Adrenal gland (tissue), 5 donors: ENCODE measurements around the gene DCBLD1.

Experiments
- POLR2A ChIP-seq, 2 donors: fragments of 450-650 bp; IDR thresholded peaks; one replicate each; pipeline ENCODE4 v1.6.1; 2017; ENCODE audit warnings: antibody characterized with exemption in 2 of 2, mild to moderate bottlenecking in 2 of 2, moderate library complexity in 1 of 2
- TF ChIP-seq, protein P1 (sequence below), 6 experiments: fragments of 450-650 bp in 4 of 6; fragments of 200-600 bp in 2 of 6; sonication (generic) in 1 of 6; IDR thresholded peaks; 1 replicate in 5 of 6; 2 replicates in 1 of 6; pipeline versions ENCODE4 v1.5.1 to v1.8.0; 2016 to 2021; ENCODE audit warnings: antibody characterized with exemption in 6 of 6, mild to moderate bottlenecking in 2 of 6, moderate library complexity in 1 of 6
- donor health status: DM: no; HTN: no; CAD: no.

DNA sequence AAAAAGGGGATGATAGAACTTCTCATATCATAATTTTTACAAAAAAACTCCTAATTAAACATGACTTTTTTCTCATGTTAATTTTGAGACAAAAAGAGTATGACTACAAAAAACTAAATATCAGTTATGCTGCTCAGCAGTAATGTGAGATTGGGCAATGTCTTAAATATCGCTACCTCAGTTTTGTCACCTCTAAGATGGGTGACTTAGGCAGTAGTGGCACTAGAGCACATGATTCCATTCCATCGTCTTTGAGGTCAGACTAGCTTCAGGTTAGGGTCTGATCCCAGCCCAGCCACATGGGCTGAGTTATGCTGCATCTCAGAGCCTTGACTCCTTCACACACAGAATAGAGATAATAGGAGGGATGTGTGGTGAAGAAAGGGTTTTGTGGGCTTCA lies 11.0 kb downstream of the DCBLD1 start:
- TF ChIP-seq, protein P1, sequence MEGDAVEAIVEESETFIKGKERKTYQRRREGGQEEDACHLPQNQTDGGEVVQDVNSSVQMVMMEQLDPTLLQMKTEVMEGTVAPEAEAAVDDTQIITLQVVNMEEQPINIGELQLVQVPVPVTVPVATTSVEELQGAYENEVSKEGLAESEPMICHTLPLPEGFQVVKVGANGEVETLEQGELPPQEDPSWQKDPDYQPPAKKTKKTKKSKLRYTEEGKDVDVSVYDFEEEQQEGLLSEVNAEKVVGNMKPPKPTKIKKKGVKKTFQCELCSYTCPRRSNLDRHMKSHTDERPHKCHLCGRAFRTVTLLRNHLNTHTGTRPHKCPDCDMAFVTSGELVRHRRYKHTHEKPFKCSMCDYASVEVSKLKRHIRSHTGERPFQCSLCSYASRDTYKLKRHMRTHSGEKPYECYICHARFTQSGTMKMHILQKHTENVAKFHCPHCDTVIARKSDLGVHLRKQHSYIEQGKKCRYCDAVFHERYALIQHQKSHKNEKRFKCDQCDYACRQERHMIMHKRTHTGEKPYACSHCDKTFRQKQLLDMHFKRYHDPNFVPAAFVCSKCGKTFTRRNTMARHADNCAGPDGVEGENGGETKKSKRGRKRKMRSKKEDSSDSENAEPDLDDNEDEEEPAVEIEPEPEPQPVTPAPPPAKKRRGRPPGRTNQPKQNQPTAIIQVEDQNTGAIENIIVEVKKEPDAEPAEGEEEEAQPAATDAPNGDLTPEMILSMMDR (IDR thresholded peaks at IDR 0.05) = no peak
- TF ChIP-seq POLR2A (IDR thresholded peaks at IDR 0.05) = no peak
